ENCODE measurements around the gene FOXS1. TPM values are rescaled to one million over a fixed set of nuclear protein-coding genes. Genes with fewer than 3 reads are reported as not detected.

FOXS1 gene
- total and polyA plus RNA-seq, 2 experiments from 2014 or later: 0.87 to 1.1 TPM

GRCh38 chr20:31813611-31814010 is 31.8 kb downstream of the FOXS1 start:
- Histone ChIP-seq H2AFZ (no peak overlapping the region), H4K20me1 (ENCODE audit: insufficient read depth, poor library complexity, severe bottlenecking) (no peaks in the 10 kb centered on the region), H3K36me3 (replicated peaks; ENCODE audit: insufficient read depth, low read depth) (no peaks in the 10 kb centered on the region), H3K27ac (no peak overlapping the region), H3K4me3 (no peak overlapping the region), H3K4me1 (ENCODE audit: insufficient read depth) (peaks cover 10% of the 10 kb centered on the region), H3K9me3 (ENCODE audit: low read depth) (no peaks in the 10 kb centered on the region), H3K27me3 (no peaks in the 10 kb centered on the region), H3K9me2 (replicated peaks; ENCODE audit: insufficient read depth) (no peaks in the 10 kb centered on the region), H3K79me2 (no peaks in the 10 kb centered on the region), H3K4me2 (no peak overlapping the region)
- TF ChIP-seq, protein P1, sequence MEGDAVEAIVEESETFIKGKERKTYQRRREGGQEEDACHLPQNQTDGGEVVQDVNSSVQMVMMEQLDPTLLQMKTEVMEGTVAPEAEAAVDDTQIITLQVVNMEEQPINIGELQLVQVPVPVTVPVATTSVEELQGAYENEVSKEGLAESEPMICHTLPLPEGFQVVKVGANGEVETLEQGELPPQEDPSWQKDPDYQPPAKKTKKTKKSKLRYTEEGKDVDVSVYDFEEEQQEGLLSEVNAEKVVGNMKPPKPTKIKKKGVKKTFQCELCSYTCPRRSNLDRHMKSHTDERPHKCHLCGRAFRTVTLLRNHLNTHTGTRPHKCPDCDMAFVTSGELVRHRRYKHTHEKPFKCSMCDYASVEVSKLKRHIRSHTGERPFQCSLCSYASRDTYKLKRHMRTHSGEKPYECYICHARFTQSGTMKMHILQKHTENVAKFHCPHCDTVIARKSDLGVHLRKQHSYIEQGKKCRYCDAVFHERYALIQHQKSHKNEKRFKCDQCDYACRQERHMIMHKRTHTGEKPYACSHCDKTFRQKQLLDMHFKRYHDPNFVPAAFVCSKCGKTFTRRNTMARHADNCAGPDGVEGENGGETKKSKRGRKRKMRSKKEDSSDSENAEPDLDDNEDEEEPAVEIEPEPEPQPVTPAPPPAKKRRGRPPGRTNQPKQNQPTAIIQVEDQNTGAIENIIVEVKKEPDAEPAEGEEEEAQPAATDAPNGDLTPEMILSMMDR (IDR thresholded peaks at IDR 0.05; ENCODE audit: poor library complexity): no peak
- TF ChIP-seq EZH2phosphoT487 (IDR thresholded peaks at IDR 0.05; ENCODE audit: low read depth, severe bottlenecking, unreplicated experiment): no peak
- TF ChIP-seq EZH2 (IDR thresholded peaks at IDR 0.05; ENCODE audit: borderline replicate concordance): no peak
- DNase-seq (ENCODE audit: low spot score): no peak

DNA sequence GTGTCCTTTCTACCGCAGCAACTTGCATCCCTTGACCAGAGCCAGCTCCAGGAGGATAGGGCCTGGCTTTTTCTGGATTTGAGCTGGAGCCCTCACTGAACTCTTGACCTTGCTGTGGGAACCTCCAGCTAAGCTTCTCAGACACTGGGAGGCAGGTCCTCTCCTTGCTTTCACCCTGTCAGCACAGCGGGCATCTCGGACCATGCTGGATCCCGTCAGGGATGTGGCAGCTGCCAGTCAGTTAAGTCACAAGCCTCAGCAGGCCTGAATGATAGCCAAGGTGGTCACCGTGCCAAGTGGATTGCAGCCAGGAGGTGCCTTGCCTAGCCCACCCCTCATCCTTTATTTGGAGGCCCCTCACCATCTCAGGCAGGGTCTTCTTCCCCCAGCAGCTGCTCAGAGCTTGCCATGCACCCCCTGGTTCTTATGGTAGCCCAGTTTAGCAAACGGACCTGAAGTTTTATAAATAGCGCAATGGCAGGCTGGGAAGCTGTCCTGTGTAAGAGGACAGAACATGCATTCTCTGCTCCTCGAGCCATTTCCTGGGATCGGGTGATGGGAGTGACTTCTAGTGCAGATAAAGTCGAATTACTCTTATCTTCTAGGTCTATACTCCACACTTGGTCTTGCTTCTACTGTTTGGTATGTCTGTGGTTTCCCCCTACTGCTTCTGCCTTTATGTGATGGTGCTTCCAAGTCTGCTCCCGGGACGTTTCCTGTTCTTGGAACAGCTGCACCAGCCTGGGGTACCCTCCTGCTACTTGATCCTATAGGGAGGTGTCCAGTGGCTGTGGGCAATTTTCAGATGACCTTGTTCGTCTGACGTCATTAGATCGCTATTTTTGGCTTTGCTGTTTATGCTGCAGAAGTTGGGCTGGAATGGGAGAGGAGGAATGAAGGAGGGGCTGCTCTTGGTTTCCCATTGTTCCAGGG is 33.3 kb downstream of the FOXS1 start:
- no peaks in the 10 kb centered on the region for H3K9me2 ChIP-seq (replicated peaks; ENCODE audit: insufficient read depth)
- peaks cover 10% of the 10 kb centered on the region for H3K4me1 ChIP-seq (ENCODE audit: insufficient read depth)
- no peak for DNase-seq (ENCODE audit: low spot score)
- no peaks in the 10 kb centered on the region for H3K36me3 ChIP-seq (replicated peaks; ENCODE audit: insufficient read depth, low read depth)
- no peaks in the 10 kb centered on the region for H4K20me1 ChIP-seq (ENCODE audit: insufficient read depth, poor library complexity, severe bottlenecking)
- H2AFZ ChIP-seq: no peak overlapping the region
- no peaks in the 10 kb centered on the region for H3K27me3 ChIP-seq
- no peak for TF ChIP-seq EZH2 (IDR thresholded peaks at IDR 0.05; ENCODE audit: borderline replicate concordance)
- TF ChIP-seq, protein P1 (IDR thresholded peaks at IDR 0.05; ENCODE audit: poor library complexity): no peak
- no peak for TF ChIP-seq EZH2phosphoT487 (IDR thresholded peaks at IDR 0.05; ENCODE audit: low read depth, severe bottlenecking, unreplicated experiment)
- no peak overlapping the region for H3K27ac ChIP-seq
- H3K9me3 ChIP-seq (ENCODE audit: low read depth): no peaks in the 10 kb centered on the region
- 72% methylated on average over 15 of the region's 15 CpGs for WGBS (ENCODE audit: low lambda C conversion rate, missing lambda C conversion rate)
- H3K4me3 ChIP-seq: no peak overlapping the region
- H3K79me2 ChIP-seq: no peaks in the 10 kb centered on the region
- H3K4me2 ChIP-seq: no peak overlapping the region

DNA sequence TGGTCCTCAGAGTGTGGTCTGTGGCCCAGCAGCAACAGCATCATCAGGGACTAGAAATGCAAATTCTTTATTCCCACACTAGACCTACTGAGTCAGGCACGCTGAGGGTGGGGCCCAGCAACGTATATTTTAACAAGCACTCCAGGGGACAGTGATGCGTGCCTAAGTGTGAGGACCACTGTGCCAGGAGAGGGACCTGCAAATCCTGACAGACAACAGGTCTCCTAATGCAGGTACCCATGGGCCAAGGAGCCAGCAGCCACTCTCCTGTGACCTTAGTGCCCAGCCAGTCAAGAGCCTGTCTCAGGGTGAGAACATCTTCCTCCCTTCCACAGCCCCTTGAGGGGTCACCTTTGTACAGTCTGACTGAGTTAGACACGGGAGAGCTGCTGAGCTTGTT is 34.2 kb downstream of the FOXS1 start:
- Histone ChIP-seq H3K9me2 (replicated peaks; ENCODE audit: insufficient read depth) (no peaks in the 10 kb centered on the region), H3K79me2 (no peaks in the 10 kb centered on the region), H3K4me3 (no peak overlapping the region), H3K4me1 (ENCODE audit: insufficient read depth) (peaks cover 10% of the 10 kb centered on the region), H3K4me2 (no peak overlapping the region), H3K27me3 (no peaks in the 10 kb centered on the region), H3K36me3 (replicated peaks; ENCODE audit: insufficient read depth, low read depth) (no peaks in the 10 kb centered on the region), H4K20me1 (ENCODE audit: insufficient read depth, poor library complexity, severe bottlenecking) (no peaks in the 10 kb centered on the region), H3K9me3 (ENCODE audit: low read depth) (no peaks in the 10 kb centered on the region), H2AFZ (no peak overlapping the region), H3K27ac (no peak overlapping the region)
- TF ChIP-seq, protein P1 (IDR thresholded peaks at IDR 0.05; ENCODE audit: poor library complexity): no peak
- TF ChIP-seq EZH2 (IDR thresholded peaks at IDR 0.05; ENCODE audit: borderline replicate concordance) (no peak), EZH2phosphoT487 (IDR thresholded peaks at IDR 0.05; ENCODE audit: low read depth, severe bottlenecking, unreplicated experiment) (no peak)
- 98% methylated on average over 4 of the region's 4 CpGs for WGBS (ENCODE audit: low lambda C conversion rate, missing lambda C conversion rate)
- no peak for DNase-seq (ENCODE audit: low spot score)
